ENCODE results near the gene TEX12.

DNA sequence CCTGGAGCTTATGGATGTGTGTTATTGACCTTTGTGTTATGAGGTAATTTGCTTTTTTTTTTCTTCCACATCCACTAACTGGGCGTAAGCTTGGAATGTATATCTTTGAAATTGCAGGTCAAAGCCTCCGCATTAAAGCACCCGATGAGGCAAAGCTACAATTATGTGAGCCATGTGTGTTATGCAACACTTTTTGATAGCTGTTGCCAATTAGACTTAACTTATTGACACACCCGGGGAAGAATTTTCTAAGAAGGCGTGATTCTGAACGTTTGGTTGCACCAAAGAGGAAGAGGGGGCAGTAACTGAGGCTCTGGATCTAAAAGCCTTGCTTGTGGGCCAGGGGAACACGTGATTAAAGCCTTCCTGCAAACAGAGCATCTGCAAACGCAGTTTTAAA, 610 bp upstream of the TEX12 start:
- TF ChIP-seq, protein P1, sequence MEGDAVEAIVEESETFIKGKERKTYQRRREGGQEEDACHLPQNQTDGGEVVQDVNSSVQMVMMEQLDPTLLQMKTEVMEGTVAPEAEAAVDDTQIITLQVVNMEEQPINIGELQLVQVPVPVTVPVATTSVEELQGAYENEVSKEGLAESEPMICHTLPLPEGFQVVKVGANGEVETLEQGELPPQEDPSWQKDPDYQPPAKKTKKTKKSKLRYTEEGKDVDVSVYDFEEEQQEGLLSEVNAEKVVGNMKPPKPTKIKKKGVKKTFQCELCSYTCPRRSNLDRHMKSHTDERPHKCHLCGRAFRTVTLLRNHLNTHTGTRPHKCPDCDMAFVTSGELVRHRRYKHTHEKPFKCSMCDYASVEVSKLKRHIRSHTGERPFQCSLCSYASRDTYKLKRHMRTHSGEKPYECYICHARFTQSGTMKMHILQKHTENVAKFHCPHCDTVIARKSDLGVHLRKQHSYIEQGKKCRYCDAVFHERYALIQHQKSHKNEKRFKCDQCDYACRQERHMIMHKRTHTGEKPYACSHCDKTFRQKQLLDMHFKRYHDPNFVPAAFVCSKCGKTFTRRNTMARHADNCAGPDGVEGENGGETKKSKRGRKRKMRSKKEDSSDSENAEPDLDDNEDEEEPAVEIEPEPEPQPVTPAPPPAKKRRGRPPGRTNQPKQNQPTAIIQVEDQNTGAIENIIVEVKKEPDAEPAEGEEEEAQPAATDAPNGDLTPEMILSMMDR (IDR thresholded peaks at IDR 0.05) = no peak
- TF ChIP-seq POLR2A (IDR thresholded peaks at IDR 0.05) = no peak
